ENCODE results near the gene DSCAML1.

Gene DSCAML1

DNA sequence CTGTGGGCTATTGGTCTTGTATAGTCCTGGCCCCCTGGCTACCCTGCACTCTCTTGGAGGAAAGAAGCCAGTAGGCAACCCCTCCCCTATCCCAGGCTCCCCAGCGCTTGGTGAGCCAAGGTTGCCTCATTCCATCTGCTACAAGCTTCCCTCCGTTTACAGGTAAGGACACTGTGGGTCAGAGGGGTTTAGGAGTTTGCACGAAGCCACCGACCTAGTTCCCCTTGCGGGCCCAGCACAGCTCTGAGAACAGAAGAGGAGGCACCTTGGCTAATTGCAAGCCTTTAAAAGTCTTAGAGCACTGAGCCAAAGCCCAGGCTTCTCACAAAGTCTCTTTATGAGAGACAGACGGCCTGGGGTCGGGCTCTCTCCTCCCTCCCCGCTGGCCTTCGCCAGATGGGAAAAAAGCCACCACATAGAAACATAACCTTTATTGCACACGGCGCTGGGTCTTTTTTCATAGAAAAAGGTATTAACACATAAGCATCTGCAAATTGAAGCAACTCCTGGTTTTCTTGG, 369.6 kb downstream of the DSCAML1 start:
- no peak for DNase-seq (ENCODE audit: low read depth in 3 of 3)

DNA sequence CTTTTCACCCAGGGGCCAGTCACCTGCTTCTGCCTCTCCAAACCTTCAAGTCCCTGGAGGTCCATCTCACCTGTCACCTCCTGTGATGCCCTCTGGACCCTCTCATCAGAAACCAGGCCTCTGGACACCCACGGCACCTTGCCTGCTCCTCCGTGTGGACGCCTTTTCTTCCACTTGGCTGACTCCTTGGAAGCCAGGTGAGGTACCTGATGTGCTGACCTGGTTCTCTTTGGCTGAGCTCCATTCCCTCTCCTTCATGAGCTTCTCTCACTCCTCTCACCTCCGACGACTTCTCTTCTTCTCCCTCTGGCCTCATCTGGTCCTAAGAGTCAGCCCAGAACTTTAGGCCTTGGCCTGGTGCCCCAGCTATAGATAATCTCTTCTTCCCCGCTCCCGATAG, 370.1 kb downstream of the DSCAML1 start:
- DNase-seq (ENCODE audit: low read depth in 3 of 3): no peak

DNA sequence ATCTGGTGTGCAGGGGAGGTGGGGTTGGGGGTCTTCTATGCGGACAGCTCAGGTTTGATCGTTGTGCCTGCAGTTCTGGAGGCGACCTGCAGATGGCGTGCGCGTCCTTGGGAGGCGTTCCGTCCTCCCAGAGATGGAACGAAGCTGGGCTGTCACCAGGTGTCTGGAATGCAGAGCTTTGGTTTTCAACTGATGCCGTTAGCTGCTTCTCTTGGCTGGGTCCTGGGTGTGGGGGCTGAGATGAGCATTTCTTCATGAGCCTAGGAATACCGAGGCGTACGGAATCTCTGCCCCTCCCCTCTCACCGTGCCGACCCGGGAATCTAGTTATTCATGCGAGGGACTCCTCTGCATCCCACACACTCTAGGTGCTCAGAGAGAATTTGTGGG, 370.7 kb downstream of the DSCAML1 start:
- DNase-seq (ENCODE audit: low read depth in 3 of 3): peak; percentile 41 to 61 (median 59)

DNA sequence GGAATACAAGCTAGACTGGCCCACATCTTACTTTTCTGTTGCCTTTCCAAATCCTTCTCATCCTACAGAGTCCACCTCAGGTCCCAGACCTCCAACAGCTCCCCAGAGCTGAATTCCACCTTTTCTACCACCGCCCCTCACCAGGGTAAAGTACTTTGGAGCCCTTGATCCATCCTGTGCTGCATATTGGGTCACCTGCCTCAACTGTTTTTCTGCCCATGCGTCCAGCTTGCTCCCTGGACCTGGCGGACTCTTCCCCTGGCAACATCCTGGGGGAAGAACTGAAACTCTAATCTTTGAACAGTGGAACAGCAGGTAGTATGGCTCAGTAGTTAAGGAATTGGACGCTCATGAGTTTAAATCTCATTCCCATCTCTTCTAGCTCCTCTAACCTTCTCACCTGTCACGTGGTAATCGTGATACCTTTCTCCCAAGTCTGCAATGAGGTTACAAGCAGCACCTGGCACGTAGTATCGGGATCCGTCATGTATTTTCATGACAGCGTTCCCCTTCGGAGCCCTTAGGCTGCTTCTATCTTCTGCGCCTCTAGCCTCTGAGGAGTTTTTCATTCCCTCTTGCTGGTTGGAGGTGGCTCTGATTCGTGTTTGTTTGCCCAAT, 371.2 kb downstream of the DSCAML1 start:
- DNase-seq (ENCODE audit: low read depth in 3 of 3): no peak

DNA sequence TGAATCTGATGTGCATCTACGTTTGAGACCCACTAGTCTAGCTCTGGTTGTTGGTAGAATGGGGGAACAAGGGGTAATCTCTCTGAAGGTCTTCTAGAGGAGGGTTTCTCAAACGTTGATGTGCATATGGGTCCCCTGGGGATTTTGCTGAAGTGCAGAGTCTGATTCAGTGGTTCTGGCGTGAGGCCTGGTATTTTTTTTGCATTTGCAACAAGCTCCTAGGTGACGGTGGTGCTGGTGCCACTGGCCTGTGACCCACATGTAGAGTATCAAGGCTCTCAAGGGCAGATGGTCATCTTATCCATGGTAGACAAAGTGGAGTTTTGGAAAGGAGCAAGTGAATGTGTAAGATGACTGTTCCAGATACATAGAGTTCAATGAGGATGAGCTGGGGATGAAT, 372.2 kb downstream of the DSCAML1 start:
- DNase-seq (ENCODE audit: low read depth in 3 of 3): no peak

- DNase-seq (ENCODE audit: low read depth in 3 of 3): no peak
These were observed 373.9 kb downstream of the DSCAML1 start for GRCh38 chr11:117423046-117423575.

GRCh38 chr11:117421476-117421875, 375.5 kb downstream of the DSCAML1 start:
- DNase-seq (ENCODE audit: low read depth in 3 of 3): no peak

GRCh38 chr11:117421041-117421440, 376.0 kb downstream of the DSCAML1 start:
- no peak for DNase-seq (ENCODE audit: low read depth in 3 of 3)

GRCh38 chr11:117420598-117420997, 376.4 kb downstream of the DSCAML1 start:
- DNase-seq (ENCODE audit: low read depth in 3 of 3): no peak

DNA sequence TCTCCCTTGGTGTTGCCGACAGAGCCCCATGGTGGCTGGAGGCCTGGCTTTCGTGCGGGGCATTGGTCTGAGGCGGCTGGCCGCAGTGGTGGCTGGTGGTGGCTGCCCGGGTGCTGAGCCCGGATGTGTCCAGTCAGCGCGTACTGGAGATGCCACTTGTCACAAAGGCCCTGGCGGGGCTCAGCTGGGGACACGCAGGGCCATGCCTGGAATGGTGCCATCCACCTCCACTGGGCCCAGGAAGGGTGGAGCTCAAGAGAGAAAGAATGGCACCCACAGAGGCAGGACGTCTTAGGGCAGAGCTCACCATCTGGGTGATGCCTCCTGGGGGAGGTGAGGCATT, 376.9 kb downstream of the DSCAML1 start:
- no peak for DNase-seq (ENCODE audit: low read depth in 3 of 3)

GRCh38 chr11:117419482-117420142, 377.4 kb downstream of the DSCAML1 start:
- DNase-seq (ENCODE audit: low read depth in 3 of 3): no peak

DNA sequence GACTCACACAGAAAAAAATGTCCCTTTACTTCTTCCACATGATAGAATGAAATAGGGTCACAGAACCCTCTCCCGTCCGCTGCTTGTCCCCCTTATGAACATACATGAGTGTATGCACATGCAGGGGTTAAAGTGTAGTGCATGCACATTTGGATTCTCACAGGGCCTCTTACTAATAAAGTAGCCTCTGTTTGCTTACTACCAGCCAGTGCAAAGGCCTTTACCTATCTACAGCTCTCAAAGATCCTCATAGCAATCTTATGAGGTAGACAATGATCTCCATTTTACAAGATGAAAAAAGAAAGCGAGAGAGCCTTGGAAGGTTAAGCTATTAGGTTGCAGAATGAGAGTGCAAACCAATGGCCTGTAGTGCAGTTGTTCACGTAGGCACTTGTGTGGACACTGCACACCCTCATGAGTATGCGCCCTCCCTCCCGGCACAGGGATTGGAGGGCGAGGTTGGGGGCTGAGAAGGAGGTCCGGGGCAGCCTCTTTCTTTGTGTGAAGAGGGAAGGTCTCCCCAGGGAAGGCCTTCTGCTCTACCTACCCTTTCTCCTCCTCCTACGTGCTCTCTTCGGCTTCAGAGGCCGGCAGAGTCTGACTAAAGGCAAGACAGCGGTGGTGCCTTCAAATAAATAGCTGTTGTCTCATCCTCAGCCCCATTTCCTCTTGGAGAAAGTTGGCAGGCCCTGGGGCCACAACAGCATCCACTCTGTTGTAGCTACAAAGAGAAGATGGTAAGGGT, 378.1 kb downstream of the DSCAML1 start:
- DNase-seq (ENCODE audit: low read depth in 3 of 3): no peak

DNA sequence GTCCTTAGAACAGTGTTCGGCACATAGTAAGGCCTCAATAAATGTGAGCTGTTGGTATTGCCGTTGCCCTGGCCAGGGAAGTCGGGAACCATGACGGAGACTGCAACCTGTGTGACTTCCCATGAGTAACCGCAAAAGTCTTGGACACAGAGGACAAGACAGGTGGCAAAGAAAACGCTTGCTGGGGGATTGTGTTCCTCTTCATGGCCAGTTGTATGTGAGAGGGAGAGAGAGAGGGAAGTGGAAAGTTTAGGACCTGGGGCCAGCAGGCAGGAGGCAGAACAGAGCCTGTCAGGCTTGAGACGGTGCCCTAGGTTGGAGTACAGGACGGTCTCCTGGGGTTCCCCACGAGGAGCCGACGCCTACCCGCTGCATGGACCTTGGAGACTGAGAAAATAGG, 379.2 kb downstream of the DSCAML1 start:
- DNase-seq (ENCODE audit: low read depth in 3 of 3): no peak

DNA sequence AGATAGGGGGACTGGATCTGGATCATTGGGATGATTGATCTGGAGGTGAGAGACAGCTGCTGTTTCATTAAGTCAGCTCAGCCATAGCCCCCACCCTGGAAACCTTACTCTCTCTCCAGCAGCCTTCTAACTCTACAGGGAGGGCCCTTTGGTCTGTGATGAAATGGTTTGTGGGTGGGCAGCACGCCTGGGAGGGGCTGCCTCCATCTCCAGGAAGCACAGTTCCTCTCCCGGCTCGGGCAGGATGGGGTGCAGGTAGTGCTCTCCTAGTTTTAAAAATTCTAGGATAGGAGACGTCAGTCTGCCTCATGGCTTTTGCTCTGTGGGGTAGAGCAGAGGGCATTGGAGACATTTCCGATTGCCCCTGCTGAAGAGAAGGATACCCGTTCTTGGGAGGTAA, 379.7 kb downstream of the DSCAML1 start:
- DNase-seq (ENCODE audit: low read depth in 3 of 3): no peak

DNA sequence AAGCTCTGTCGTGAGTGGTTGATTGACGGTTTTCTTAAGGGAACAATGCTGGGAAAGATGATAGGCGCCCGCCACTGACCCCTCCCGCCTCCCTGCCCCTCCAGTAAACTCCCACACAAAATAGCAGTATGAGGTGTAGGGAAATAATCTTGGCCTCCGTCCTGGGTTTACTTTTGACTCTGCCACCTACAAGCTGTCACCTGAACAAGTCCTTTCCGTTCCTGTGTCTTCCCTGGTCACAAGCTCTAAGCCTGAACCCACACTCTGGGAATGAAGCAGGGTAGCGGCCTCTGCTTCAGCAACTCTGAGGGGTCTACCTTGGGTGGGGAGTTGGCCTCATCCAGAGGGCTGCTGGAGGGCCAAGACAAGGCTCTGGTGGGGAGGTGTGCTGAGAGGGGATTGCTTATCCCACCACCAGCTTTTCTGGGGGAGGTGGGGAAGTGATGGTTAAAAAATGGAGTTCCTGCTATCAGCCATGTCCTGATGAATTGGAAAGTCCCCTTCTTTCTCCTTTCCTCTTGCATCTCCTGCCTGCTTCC, 381.6 kb downstream of the DSCAML1 start:
- DNase-seq (ENCODE audit: low read depth in 3 of 3): no peak

DNA sequence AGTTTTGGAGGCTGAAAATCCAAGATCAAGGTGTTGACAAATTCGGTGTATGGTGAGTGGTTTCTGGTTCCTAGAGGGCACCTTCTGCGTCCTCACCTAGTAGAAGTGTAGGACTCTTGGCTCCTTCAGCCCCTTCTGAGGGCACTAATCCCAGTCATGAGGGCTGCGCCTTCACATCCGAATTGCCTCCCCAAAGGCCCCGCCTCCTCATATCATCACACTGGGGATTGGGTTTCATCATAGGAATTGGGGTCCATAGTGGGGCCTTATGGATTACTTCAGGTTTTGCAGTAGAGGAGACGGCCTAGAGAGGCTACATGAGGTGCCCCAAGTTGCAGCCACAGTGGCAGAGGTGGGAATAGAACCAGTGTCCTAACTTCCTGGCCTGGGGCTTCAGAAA, 382.3 kb downstream of the DSCAML1 start:
- no peak for DNase-seq (ENCODE audit: low read depth in 3 of 3)

DNA sequence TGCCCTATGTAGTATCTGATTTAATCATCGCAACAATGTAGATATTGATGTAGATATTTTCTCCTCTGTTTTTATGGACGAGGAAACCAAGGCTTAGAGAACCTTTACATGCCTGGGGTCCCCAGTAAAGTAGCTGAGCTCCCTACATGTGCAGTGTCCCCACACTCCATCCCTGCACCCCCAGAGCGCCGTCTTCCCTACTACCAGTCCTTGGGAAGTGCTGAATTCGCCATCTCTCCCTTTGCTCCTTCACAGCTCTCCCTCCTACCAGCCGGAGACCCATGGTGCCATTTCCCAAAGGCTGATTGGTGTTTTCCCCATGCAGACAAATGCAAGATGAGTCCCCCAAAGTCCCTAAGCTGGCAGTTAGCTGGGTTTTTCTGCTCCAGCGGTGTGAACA, 383.4 kb downstream of the DSCAML1 start:
- DNase-seq (ENCODE audit: low read depth in 3 of 3): no peak

DNA sequence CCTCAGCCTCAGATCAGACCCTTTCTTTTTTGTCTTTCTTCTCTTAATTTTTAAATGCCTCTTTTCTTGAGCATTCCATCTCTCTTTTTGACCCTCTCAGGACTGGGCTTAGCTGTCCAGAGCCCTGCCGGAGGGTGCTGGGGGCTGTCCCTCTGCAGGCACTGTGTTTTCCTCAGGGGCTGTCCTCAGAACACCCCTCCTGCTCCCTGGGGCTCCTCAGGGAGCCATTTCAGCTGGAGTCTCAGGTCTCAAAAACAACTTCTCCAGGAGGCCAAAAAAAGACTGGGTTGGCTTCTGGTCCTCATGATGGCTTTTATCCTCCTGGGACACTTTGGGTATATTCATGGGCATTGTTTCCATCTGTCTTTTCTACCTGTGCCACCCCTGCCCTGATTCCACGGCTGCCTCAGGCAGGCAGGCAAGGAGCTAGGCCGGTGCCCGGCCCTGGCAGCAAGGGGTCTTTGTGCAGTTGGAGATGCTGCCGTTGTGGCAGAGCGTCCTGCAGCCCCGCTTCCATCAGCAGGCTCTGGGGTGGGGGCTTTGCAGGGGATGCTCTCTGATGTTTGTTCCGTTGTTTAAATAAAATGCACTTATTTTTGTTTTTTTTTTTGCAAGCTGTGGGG, 384.3 kb downstream of the DSCAML1 start:
- DNase-seq (ENCODE audit: low read depth in 3 of 3): no peak

GRCh38 chr11:117412176-117412575, 384.8 kb downstream of the DSCAML1 start:
- no peak for DNase-seq (ENCODE audit: low read depth in 3 of 3)

- no peak for DNase-seq (ENCODE audit: low read depth in 3 of 3)
These were observed 385.3 kb downstream of the DSCAML1 start for GRCh38 chr11:117411736-117412135.

GRCh38 chr11:117410861-117411710, 385.9 kb downstream of the DSCAML1 start:
- no peak for DNase-seq (ENCODE audit: low read depth in 3 of 3)

Data from stimulated activated CD4-positive, alpha-beta T cell treated with anti-CD3 and anti-CD28 coated beads, TNF-alpha, amount 100 ng/mL, for 48 hours (primary cell).